GM18858 (cell line): ENCODE measurements around the gene DDOST.
"Not testable (repeated sequence)": the region's sequence is repeated elsewhere in the genome, so short reads cannot be mapped to it uniquely, and the experiment has no call there.

Experiments
- ATAC-seq: cut with Tn5 transposase; IDR thresholded peaks from one replicate; pipeline ENCODE4 v1.9.1; 2021; ENCODE audit not compliant: unreplicated experiment

DDOST gene

GRCh38 chr1:20693623-20694022 is 32.5 kb upstream of the DDOST start:
- ATAC-seq = no peak

- ATAC-seq = no peak
Measured at GRCh38 chr1:20691872-20692271, 30.7 kb upstream of the DDOST start.

- no peak for ATAC-seq
Measured at GRCh38 chr1:20689645-20690056, 28.5 kb upstream of the DDOST start.

GRCh38 chr1:20686883-20687725 is 25.9 kb upstream of the DDOST start:
- no peak for ATAC-seq

GRCh38 chr1:20685741-20686140 is 24.6 kb upstream of the DDOST start:
- no peak for ATAC-seq

- ATAC-seq = no peak
Measured at GRCh38 chr1:20685099-20685662, 24.0 kb upstream of the DDOST start.

- no peak for ATAC-seq
Measured at GRCh38 chr1:20684651-20685050, 23.5 kb upstream of the DDOST start.

- no peak for ATAC-seq
Measured at GRCh38 chr1:20684050-20684620, 23.0 kb upstream of the DDOST start.

GRCh38 chr1:20683614-20684013 is 22.4 kb upstream of the DDOST start:
- no peak for ATAC-seq

- ATAC-seq = no peak
Measured at GRCh38 chr1:20682571-20683236, 21.5 kb upstream of the DDOST start.

- no peak for ATAC-seq
Measured at GRCh38 chr1:20681999-20682398, 20.8 kb upstream of the DDOST start.

GRCh38 chr1:20680269-20680668 is 19.1 kb upstream of the DDOST start:
- no peak for ATAC-seq

- ATAC-seq = no peak
Measured at GRCh38 chr1:20678599-20678998, 17.4 kb upstream of the DDOST start.

- ATAC-seq = not testable (repeated sequence)
Measured at GRCh38 chr1:20673626-20674025, 12.5 kb upstream of the DDOST start.

GRCh38 chr1:20672265-20672632 is 11.1 kb upstream of the DDOST start:
- no peak for ATAC-seq

- no peak for ATAC-seq
Measured at GRCh38 chr1:20670936-20671335, 9.8 kb upstream of the DDOST start.

GRCh38 chr1:20668581-20668980 is 7.4 kb upstream of the DDOST start:
- ATAC-seq = no peak

- ATAC-seq = no peak
Measured at GRCh38 chr1:20666804-20667203, 5.6 kb upstream of the DDOST start.

GRCh38 chr1:20666146-20666545 is 5.0 kb upstream of the DDOST start:
- no peak for ATAC-seq

GRCh38 chr1:20665726-20666125 is 4.6 kb upstream of the DDOST start:
- ATAC-seq = no peak

GRCh38 chr1:20663969-20664715 is 3.0 kb upstream of the DDOST start:
- ATAC-seq = no peak
